Activated CD8-positive, alpha-beta T cell treated with anti-CD3 and anti-CD28 coated beads for 36 hours (primary cell): ENCODE results near the gene CAMTA1. TPM values are rescaled to one million over a fixed set of nuclear protein-coding genes. Genes with fewer than 3 reads are reported as not detected.

Experiments used
- ATAC-seq: fragments of 200-7000 bp; cut with Tn5 transposase; one replicate; pipeline ENCODE4 v1.10.0; 2021; ENCODE audit warnings: mild to moderate bottlenecking, moderate library complexity
- CTCF ChIA-PET: fragments of 350-600 bp; sonication (Branson Sonifier 250); formaldehyde crosslinking; loops from one replicate; lab custom pipeline; 2021; ENCODE audit warnings: antibody characterized with exemption; lab: Charles Lee
- POLR2A ChIA-PET: fragments of 350-600 bp; sonication (Branson Sonifier 250); formaldehyde crosslinking; loops from one replicate; lab custom pipeline; 2021; ENCODE audit warnings: antibody characterized with exemption; lab: Charles Lee
- DNase-seq: peaks from one replicate; pipeline ENCODE4 v3.0.0-alpha.2; 2020
- H3K27ac Mint-ChIP-seq: one replicate; pipeline ENCODE4 v1.8.0; 2021; ENCODE audit warnings: mild to moderate bottlenecking, mixed read lengths
- H3K27me3 Mint-ChIP-seq: one replicate; pipeline ENCODE4 v1.8.0; 2021; ENCODE audit warnings: mixed read lengths
- H3K36me3 Mint-ChIP-seq: one replicate; pipeline ENCODE4 v1.8.0; 2021; ENCODE audit warnings: low read depth, mixed read lengths
- H3K4me1 Mint-ChIP-seq: one replicate; pipeline ENCODE4 v1.8.0; 2021; ENCODE audit warnings: low read depth, mixed read lengths
- H3K4me3 Mint-ChIP-seq: one replicate; pipeline ENCODE4 v1.8.0; 2021; ENCODE audit warnings: mild to moderate bottlenecking, moderate library complexity, mixed read lengths
- H3K9me3 Mint-ChIP-seq: one replicate; pipeline ENCODE4 v1.8.0; 2021; ENCODE audit warnings: mixed read lengths
- intact Hi-C: fragments of 100-400 bp; cut with micrococcal nuclease; formaldehyde crosslinking; loops from one replicate; pipeline ENCODE4 v1.10.0; 2022
- total RNA-seq, 2 experiments: library from RNA; stranded (reverse); gene quantifications; one replicate each; pipeline ENCODE4 v1.2.3, GENCODE V29; 2021
- TF ChIP-seq, protein P1 (sequence below): fragments of 200-600 bp; IDR thresholded peaks from one replicate; pipeline ENCODE4 v1.8.0; 2022; ENCODE audit warnings: antibody characterized with exemption, mild to moderate bottlenecking

The CAMTA1 gene
- total RNA-seq, 2 experiments from 2014 or later: 67.7 to 70.9 TPM

DNA sequence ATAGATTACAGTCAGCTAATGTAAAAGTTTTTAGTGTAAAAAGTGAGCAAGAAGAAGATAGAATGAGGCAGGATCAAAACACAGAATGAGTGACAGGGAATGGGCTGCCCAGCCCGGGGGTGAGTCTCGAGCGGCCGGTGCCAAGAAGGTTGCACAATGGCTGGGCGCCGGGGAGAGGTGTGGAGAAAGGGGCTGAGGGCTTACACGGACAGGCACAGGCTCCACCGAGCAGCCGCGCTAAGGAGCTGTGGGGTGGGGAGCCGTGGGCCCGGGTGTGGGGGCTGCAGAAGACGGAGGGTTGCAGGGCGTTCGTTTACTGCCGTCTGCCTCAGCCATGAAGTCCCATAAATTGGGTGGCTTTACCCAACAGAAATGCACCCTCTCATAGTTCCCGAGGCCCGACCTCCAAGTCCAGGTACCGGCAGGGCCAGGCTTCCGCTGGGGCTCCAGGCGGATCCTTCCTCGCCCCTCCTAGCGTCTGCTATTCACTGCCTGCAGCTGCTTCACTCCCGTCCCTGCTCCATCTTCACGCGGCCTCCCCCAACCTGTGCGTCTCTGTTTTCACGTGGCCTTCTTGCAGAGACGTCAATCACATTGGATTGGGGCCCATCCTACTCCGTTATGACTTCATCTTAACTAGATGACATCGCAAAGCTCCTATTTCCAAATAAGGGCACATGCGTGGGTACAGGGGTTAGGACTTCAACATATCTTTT is 277.2 kb downstream of the CAMTA1 start:
- Mint-ChIP-seq H3K27ac (no peak overlapping the region), H3K9me3 (no peaks in the 10 kb centered on the region), H3K27me3 (peaks cover 1% of the 10 kb centered on the region), H3K4me1 (no peaks in the 10 kb centered on the region), H3K4me3 (no peak overlapping the region), H3K36me3 (no peaks in the 10 kb centered on the region)
- CTCF ChIA-PET: no interaction called here
- DNase-seq (no peak), ATAC-seq (no peak)
- POLR2A ChIA-PET: no interaction called here
- TF ChIP-seq, protein P1, sequence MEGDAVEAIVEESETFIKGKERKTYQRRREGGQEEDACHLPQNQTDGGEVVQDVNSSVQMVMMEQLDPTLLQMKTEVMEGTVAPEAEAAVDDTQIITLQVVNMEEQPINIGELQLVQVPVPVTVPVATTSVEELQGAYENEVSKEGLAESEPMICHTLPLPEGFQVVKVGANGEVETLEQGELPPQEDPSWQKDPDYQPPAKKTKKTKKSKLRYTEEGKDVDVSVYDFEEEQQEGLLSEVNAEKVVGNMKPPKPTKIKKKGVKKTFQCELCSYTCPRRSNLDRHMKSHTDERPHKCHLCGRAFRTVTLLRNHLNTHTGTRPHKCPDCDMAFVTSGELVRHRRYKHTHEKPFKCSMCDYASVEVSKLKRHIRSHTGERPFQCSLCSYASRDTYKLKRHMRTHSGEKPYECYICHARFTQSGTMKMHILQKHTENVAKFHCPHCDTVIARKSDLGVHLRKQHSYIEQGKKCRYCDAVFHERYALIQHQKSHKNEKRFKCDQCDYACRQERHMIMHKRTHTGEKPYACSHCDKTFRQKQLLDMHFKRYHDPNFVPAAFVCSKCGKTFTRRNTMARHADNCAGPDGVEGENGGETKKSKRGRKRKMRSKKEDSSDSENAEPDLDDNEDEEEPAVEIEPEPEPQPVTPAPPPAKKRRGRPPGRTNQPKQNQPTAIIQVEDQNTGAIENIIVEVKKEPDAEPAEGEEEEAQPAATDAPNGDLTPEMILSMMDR: no peak
- intact Hi-C loops: no loop called here

DNA sequence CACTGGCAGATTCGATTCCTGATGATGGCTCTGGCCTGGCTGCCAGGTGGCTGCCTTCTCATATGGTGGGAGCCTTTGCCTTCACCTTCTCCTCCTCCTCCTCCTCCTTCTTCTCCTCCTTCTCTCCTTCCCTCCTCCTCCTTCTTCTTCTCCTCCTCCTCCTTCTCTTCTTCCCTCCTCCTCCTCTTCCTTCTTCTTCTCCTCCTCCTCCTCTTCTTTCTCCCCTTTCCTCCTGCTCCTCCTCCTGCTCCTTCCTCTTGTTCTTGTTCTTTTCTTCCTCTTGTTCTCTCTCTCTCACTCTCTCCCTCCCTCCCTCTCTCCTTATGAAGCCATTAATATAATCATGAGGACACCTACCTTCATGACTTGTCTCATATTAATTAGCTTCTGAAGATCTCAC is 278.7 kb downstream of the CAMTA1 start:
- ChIA-PET POLR2A (no interaction called here), CTCF (no interaction called here)
- no peak for ATAC-seq
- Mint-ChIP-seq H3K36me3 (no peaks in the 10 kb centered on the region), H3K27ac (no peak overlapping the region), H3K9me3 (no peaks in the 10 kb centered on the region), H3K27me3 (peaks cover 5% of the 10 kb centered on the region), H3K4me1 (no peaks in the 10 kb centered on the region), H3K4me3 (no peak overlapping the region)
- intact Hi-C loops: no loop called here
- DNase-seq: no peak
- TF ChIP-seq, protein P1: no peak

DNA sequence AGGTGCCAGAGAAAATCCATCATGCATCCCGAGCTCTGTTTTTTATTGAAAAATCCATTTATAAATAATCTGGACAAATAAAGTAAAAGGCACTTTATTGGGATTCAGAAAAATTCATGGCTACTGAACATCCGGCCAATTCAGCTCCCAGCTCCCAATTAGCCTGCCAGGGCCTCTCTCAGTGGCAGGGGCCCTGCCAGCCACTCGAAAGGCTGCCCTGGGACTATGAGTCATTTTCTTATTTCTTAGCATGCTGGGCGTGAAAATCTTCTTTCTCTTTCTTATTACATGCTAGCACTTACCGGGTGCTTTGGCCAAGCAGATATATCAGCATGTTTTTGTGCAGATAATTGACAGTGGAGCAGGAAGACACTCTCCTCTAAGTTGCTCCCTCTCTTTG is 283.3 kb downstream of the CAMTA1 start:
- peaks cover 19% of the 10 kb centered on the region for H3K27me3 Mint-ChIP-seq
- DNase-seq: no peak
- ChIA-PET CTCF (interaction anchor here (0.9 kb wide), 1 partner anchor 26 kb away, joined by 3 read pairs; no protein-coding TSS in a partner anchor), POLR2A (no interaction called here)
- H3K4me3 Mint-ChIP-seq: no peak overlapping the region
- intact Hi-C loops: no loop called here
- TF ChIP-seq, protein P1: no peak
- H3K4me1 Mint-ChIP-seq: peaks cover 2% of the 10 kb centered on the region
- ATAC-seq: no peak
- H3K27ac Mint-ChIP-seq: no peak overlapping the region
- no peaks in the 10 kb centered on the region for H3K9me3 Mint-ChIP-seq
- no peaks in the 10 kb centered on the region for H3K36me3 Mint-ChIP-seq

DNA sequence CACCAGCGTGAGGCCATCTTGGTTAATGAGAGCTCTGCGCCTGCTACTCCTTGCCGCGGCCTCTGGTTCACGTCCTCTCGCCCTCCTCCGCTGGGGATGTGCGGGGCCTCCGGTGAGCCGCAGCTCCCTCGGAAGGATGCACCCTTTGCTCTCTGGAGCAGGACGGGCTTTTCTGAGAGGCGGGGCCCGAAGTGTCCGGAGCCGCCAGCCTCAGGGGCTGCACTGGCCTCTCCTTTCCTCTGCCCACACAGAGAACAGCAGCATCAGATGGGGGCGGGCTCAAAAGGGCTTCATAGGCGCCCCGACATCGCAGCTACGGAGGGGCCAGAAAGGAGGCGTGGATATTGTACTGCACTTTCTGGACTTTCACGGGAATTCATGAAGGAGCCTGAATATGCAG is 284.7 kb downstream of the CAMTA1 start:
- H3K9me3 Mint-ChIP-seq: no peaks in the 10 kb centered on the region
- ChIA-PET CTCF (interaction anchor here (0.7 to 2.5 kb wide), 22 partner anchors 9 to 572 kb away, joined by 3 to 24 read pairs (median 4); no protein-coding TSS in a partner anchor), POLR2A (interaction anchor here (0.8 kb wide), 1 partner anchor 40 kb away, joined by 3 read pairs; no protein-coding TSS in a partner anchor)
- intact Hi-C loops: loop anchor here (5.0 kb wide), 1 partner anchor 343 kb away; no protein-coding TSS in a partner anchor
- H3K27me3 Mint-ChIP-seq: peaks cover 19% of the 10 kb centered on the region
- H3K36me3 Mint-ChIP-seq: no peaks in the 10 kb centered on the region
- ATAC-seq (no peak), DNase-seq (no peak)
- no peak overlapping the region for H3K27ac Mint-ChIP-seq
- H3K4me1 Mint-ChIP-seq: peaks cover 2% of the 10 kb centered on the region
- no peak overlapping the region for H3K4me3 Mint-ChIP-seq
- TF ChIP-seq, protein P1: no peak
